HG02759 (cell line): ENCODE data around the gene TTBK1.
"Not testable (repeated sequence)": the region's sequence is repeated elsewhere in the genome, so short reads cannot be mapped to it uniquely, and the experiment has no call there.

Experiments
- ATAC-seq: cut with Tn5 transposase; IDR thresholded peaks from one replicate; pipeline ENCODE4 v1.9.1; 2021; ENCODE audit warnings: mild to moderate bottlenecking, moderate library complexity; ENCODE audit not compliant: unreplicated experiment

TTBK1 gene

GRCh38 chr6:43301081-43301870, 58.0 kb downstream of the TTBK1 start:
- ATAC-seq: no peak

GRCh38 chr6:43302126-43302525, 58.8 kb downstream of the TTBK1 start:
- ATAC-seq: no peak

- ATAC-seq: not testable (repeated sequence)
Observed at GRCh38 chr6:43303006-43303405, 59.7 kb downstream of the TTBK1 start.

GRCh38 chr6:43303751-43304331, 60.6 kb downstream of the TTBK1 start:
- no peak for ATAC-seq

GRCh38 chr6:43304361-43304760, 61.1 kb downstream of the TTBK1 start:
- no peak for ATAC-seq

GRCh38 chr6:43304882-43305281, 61.6 kb downstream of the TTBK1 start:
- no peak for ATAC-seq

GRCh38 chr6:43306086-43306485, 62.8 kb downstream of the TTBK1 start:
- ATAC-seq: no peak

GRCh38 chr6:43307451-43308100, 64.3 kb downstream of the TTBK1 start:
- ATAC-seq: no peak

- peak; percentile 68 for ATAC-seq
Observed at GRCh38 chr6:43308101-43308989, 65.1 kb downstream of the TTBK1 start, which contains the start of gene CRIP3. CRIP3 (minus strand) TSS chr6:43308826; CDS start chr6:43308792, 34 bp downstream.

- peak; percentile 9 for ATAC-seq
Observed at GRCh38 chr6:43308990-43309477, 65.8 kb downstream of the TTBK1 start.

- ATAC-seq: no peak
Observed at GRCh38 chr6:43310134-43310533, 66.9 kb downstream of the TTBK1 start.

- ATAC-seq: no peak
Observed at GRCh38 chr6:43310624-43311023, 67.3 kb downstream of the TTBK1 start.

GRCh38 chr6:43311666-43312065, 68.4 kb downstream of the TTBK1 start:
- ATAC-seq: no peak

GRCh38 chr6:43313813-43314212, 70.5 kb downstream of the TTBK1 start:
- ATAC-seq: no peak

GRCh38 chr6:43318011-43318410, 74.7 kb downstream of the TTBK1 start:
- no peak for ATAC-seq

GRCh38 chr6:43325876-43326275, 82.6 kb downstream of the TTBK1 start:
- no peak for ATAC-seq

GRCh38 chr6:43328528-43328927, 85.2 kb downstream of the TTBK1 start:
- ATAC-seq: no peak

- ATAC-seq: no peak
Observed at GRCh38 chr6:43331470-43331869, 88.2 kb downstream of the TTBK1 start.

GRCh38 chr6:43331891-43332290, 88.6 kb downstream of the TTBK1 start:
- no peak for ATAC-seq

GRCh38 chr6:43334466-43335095, 91.3 kb downstream of the TTBK1 start:
- no peak for ATAC-seq
